GM12878 (cell line): ENCODE measurements around the gene UMAD1. TPM values are rescaled to one million over a fixed set of nuclear protein-coding genes. Genes with fewer than 3 reads are reported as not detected.

ENCODE experiments used
- ATAC-seq: fragments of 200-7000 bp; cut with Tn5 transposase; 3 replicates; pipeline ENCODE4 v1.9.1; 2020; ENCODE audit warnings: mild to moderate bottlenecking, moderate library complexity
- BruUV-seq: library from RNA; stranded (reverse); fragments of 400-500 nt; replicated peaks from 2 replicates; lab custom pipeline; 2021; lab: Mats Ljungman, UMichigan
- CTCF ChIA-PET: fragments of 300-600 bp; sonication (Branson Sonifier 250); formaldehyde crosslinking; extraction: SDS; loops from one replicate; lab custom pipeline; 2021; ENCODE audit warnings: inconsistent platforms; lab: Yijun Ruan, JAX
- POLR2A ChIA-PET: fragments of 350-600 bp; formaldehyde crosslinking; extraction: SDS; loops from one replicate; lab custom pipeline; 2021; ENCODE audit warnings: inconsistent platforms; lab: Charles Lee
- RAD21 ChIA-PET: fragments of 300-600 bp; sonication (Branson Sonifier 250); formaldehyde crosslinking; loops from one replicate; lab custom pipeline; 2023; ENCODE audit warnings: antibody characterized with exemption; ENCODE audit not compliant: unreplicated experiment; lab: Charles Lee
- SMC1A ChIA-PET: fragments of 300-600 bp; sonication (Branson Sonifier 250); formaldehyde crosslinking; loops from one replicate; lab custom pipeline; 2023; ENCODE audit not compliant: unreplicated experiment, uncharacterized antibody; lab: Charles Lee
- DNase-seq: peaks from one replicate; pipeline ENCODE4 v3.0.0-alpha.2; 2011; ENCODE audit warnings: low read depth, low spot score
- FAIRE-seq: peaks from 3 replicates; lab custom pipeline; 2011; peaks lifted over from hg19 to GRCh38; lab: Jason Lieb, UNC
- H2AFZ ChIP-seq: 2 replicates; pipeline ENCODE4 v1.6.0; 2011; ENCODE audit warnings: low read depth, low read length, control low read depth; ENCODE audit not compliant: control insufficient read depth
- H3K27ac ChIP-seq: 2 replicates; pipeline ENCODE4 v1.5.1; 2011; ENCODE audit warnings: control low read depth; ENCODE audit not compliant: control insufficient read depth, insufficient read depth
- H3K27me3 ChIP-seq, 2 experiments: replicated peaks in 1 of 2; 2 replicates each; pipeline versions ENCODE4 v1.6.0 to v1.6.1; 2011; ENCODE audit warnings: low read length in 1 of 2; ENCODE audit not compliant: control insufficient read depth in 2 of 2, insufficient read depth in 2 of 2
- H3K36me3 ChIP-seq, 2 experiments: 2 replicates each; pipeline ENCODE4 v1.5.1; 2011; ENCODE audit warnings: low read length in 1 of 2; ENCODE audit not compliant: control insufficient read depth in 2 of 2, insufficient read depth in 2 of 2
- H3K4me1 ChIP-seq: 2 replicates; pipeline ENCODE4 v1.6.1; 2011; ENCODE audit warnings: mild to moderate bottlenecking, low read length, moderate library complexity, mixed read lengths; ENCODE audit not compliant: control insufficient read depth, insufficient read depth
- H3K4me2 ChIP-seq: 2 replicates; pipeline ENCODE4 v1.6.0; 2011; ENCODE audit warnings: control low read depth; ENCODE audit not compliant: control insufficient read depth, insufficient read depth
- H3K4me3 ChIP-seq: fragments of 200-600 bp; sonication (generic); 2 replicates; pipeline ENCODE4 v1.5.1; 2016
- H3K79me2 ChIP-seq: 2 replicates; pipeline ENCODE4 v1.6.0; 2011; ENCODE audit warnings: low read length; ENCODE audit not compliant: control insufficient read depth, insufficient read depth
- H3K9ac ChIP-seq: 2 replicates; pipeline ENCODE4 v1.8.0; 2011; ENCODE audit warnings: low read length, control low read depth, mixed read lengths; ENCODE audit not compliant: control insufficient read depth, insufficient read depth
- H3K9me3 ChIP-seq: replicated peaks from 3 replicates; pipeline ENCODE4 v1.5.1; 2011; ENCODE audit warnings: mild to moderate bottlenecking, low read length; ENCODE audit not compliant: control insufficient read depth, insufficient read depth
- H4K20me1 ChIP-seq: 2 replicates; pipeline ENCODE4 v1.6.0; 2011; ENCODE audit not compliant: control insufficient read depth, insufficient read depth
- BHLHE40 ChIP-seq, 2 experiments: fragments of 450-650 bp in 1 of 2; IDR thresholded peaks; 2 replicates each; pipeline ENCODE4 v1.6.1; 2011 to 2017; ENCODE audit warnings: low read depth in 2 of 2, borderline replicate concordance in 1 of 2, improper control_type of control experiment in 1 of 2, low read length in 1 of 2, mild to moderate bottlenecking in 1 of 2
- E4F1 ChIP-seq: fragments of 450-650 bp; IDR thresholded peaks from 2 replicates; pipeline ENCODE4 v1.6.1; 2018; ENCODE audit warnings: borderline replicate concordance, mild to moderate bottlenecking; ENCODE audit not compliant: partially characterized antibody
- HDAC6 ChIP-seq: fragments of 200-600 bp; sonication (generic); IDR thresholded peaks from one replicate; pipeline ENCODE4 v1.8.0; 2017; ENCODE audit warnings: antibody characterized with exemption; ENCODE audit not compliant: unreplicated experiment
- IKZF1 ChIP-seq: fragments of 450-650 bp; conservative IDR thresholded peaks from 2 replicates; pipeline ENCODE4 v1.6.1; 2017; ENCODE audit warnings: antibody characterized with exemption, mild to moderate bottlenecking
- NFYA ChIP-seq: IDR thresholded peaks from 2 replicates; pipeline ENCODE4 v1.6.1; 2011; ENCODE audit warnings: low read depth, mild to moderate bottlenecking, low read length, improper control_type of control experiment, borderline replicate concordance
- NR2C1 ChIP-seq: fragments of 450-650 bp; IDR thresholded peaks from 2 replicates; pipeline ENCODE4 v1.6.1; 2017; ENCODE audit warnings: antibody characterized with exemption, mild to moderate bottlenecking, moderate library complexity
- PBX3 ChIP-seq: IDR thresholded peaks from 2 replicates; pipeline ENCODE4 v1.6.1; 2011; ENCODE audit warnings: mild to moderate bottlenecking, low read depth, low read length, moderate library complexity; ENCODE audit not compliant: insufficient replicate concordance
- POLR2A ChIP-seq: IDR thresholded peaks from 2 replicates; pipeline ENCODE4 v1.6.1; 2011; ENCODE audit warnings: low read depth, mild to moderate bottlenecking, low read length
- SMC3 ChIP-seq: IDR thresholded peaks from 2 replicates; pipeline ENCODE4 v1.6.1; 2011; ENCODE audit warnings: low read length, improper control_type of control experiment, borderline replicate concordance
- SREBF2 ChIP-seq: IDR thresholded peaks from 2 replicates; pipeline ENCODE4 v1.6.1; 2012; ENCODE audit warnings: mild to moderate bottlenecking, low read length
- TARDBP ChIP-seq: IDR thresholded peaks from 2 replicates; pipeline ENCODE4 v1.6.1; 2016; ENCODE audit warnings: borderline replicate concordance
- TBL1XR1 ChIP-seq: IDR thresholded peaks from 2 replicates; pipeline ENCODE4 v1.6.1; 2012; ENCODE audit warnings: low read depth, low read length, improper control_type of control experiment
- ZNF217 ChIP-seq: fragments of 450-650 bp; IDR thresholded peaks from 2 replicates; pipeline ENCODE4 v1.6.1; 2017; ENCODE audit warnings: antibody characterized with exemption, mild to moderate bottlenecking
- WGBS: methylation state at CpG from one replicate; pipeline ENCODE4 v1.1.6; 2016; ENCODE audit warnings: low lambda C conversion rate; ENCODE audit not compliant: insufficient replicate concordance, insufficient coverage; ENCODE audit errors: missing lambda C conversion rate; 5-methylcytosine and 5-hydroxymethylcytosine counted together
- in situ Hi-C: fragments of 300-500 bp; cut with MboI; formaldehyde crosslinking; loops from 9 replicates; pipeline ENCODE4 v1.14.3; 2018; ENCODE audit warnings: mixed read lengths
- intact Hi-C: fragments of 100-400 bp; cut with micrococcal nuclease; formaldehyde crosslinking; loops from one replicate; pipeline ENCODE4 v1.14.2; 2022; ENCODE audit not compliant: unreplicated experiment
- polyA plus RNA-seq, 11 experiments: library from polyadenylated mRNA; depleted of rRNA in 4 of 11; unstranded in 6 of 11; stranded (reverse) in 5 of 11; fragments of >200 nt; fragmentation: Nextera tagmentation in 4 of 11; fragmentation: Illumina TruSeq in 1 of 11; extraction: Ambion mirVana in 4 of 11; extraction: Trizol in 1 of 11; gene quantifications; 1 replicate in 1 of 11; 2 replicates in 10 of 11; pipeline versions ENCODE4 v1.2.1 to v1.2.3, GENCODE V29; 2011 to 2016; ENCODE audit warnings: inconsistent platforms in 2 of 11, missing spikeins in 2 of 11, low read depth in 1 of 11
- total RNA-seq, 4 experiments: library from RNA; depleted of rRNA in 3 of 4; stranded (reverse); fragments of >200 nt in 3 of 4; fragmentation: Illumina TruSeq in 1 of 4; extraction: Trizol in 1 of 4; gene quantifications; 2 replicates each; pipeline versions ENCODE4 v1.2.1 to v1.2.3, GENCODE V29; 2013 to 2021
- TF ChIP-seq, protein P1 (sequence below): fragments of 450-650 bp; IDR thresholded peaks from 2 replicates; pipeline ENCODE4 v1.6.1; 2017; ENCODE audit warnings: mild to moderate bottlenecking, moderate library complexity
- TF ChIP-seq, protein P2 (sequence below): fragments of 450-650 bp; IDR thresholded peaks from 2 replicates; pipeline ENCODE4 v1.6.1; 2017; ENCODE audit warnings: mild to moderate bottlenecking

Gene UMAD1
- total and polyA plus RNA-seq, 10 of the 15 experiments (the other 5 are each of a cell fraction or from before 2014, with no cell fraction given) = 6.0 to 28.6 (median 9.3) TPM

DNA sequence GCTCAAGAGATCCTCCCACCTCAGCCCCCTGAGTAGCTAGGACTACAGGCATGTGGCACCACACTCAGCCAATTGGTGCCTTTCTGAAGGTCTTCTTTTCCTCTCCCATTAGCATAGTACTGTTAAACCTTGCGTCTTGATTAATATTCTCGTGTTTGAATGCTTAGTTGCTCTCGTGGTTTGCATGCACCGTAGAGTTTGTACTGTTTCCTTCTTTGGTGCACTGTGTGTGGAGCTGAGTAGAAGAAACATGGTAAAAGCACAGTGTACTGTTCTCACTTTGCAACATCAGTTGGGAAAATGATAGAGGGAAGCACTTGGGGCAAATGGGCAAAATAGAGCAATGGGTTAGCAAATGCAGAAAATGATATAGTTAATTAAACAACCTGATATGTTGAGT is 105.4 kb downstream of the UMAD1 start:
- H3K9me3 ChIP-seq = no peaks in the 10 kb centered on the region
- H3K4me2 ChIP-seq = no peak overlapping the region
- CTCF ChIA-PET = interaction anchor here (0.7 to 1.7 kb wide), 4 partner anchors 12 to 64 kb away, joined by 3 to 7 read pairs (median 3); no protein-coding TSS in a partner anchor
- H3K79me2 ChIP-seq = no peaks in the 10 kb centered on the region
- no peak for DNase-seq
- ATAC-seq = peak; percentile 42; the same call in 2 of the 3 replicates
- POLR2A ChIA-PET = interaction anchor here (0.5 to 1.3 kb wide), 4 partner anchors 10 to 1511 kb away, joined by 3 read pairs; no protein-coding TSS in a partner anchor
- H3K4me3 ChIP-seq = no peak overlapping the region
- no TSS peak for BruUV-seq
- H3K27me3 ChIP-seq = no peaks in the 10 kb centered on the region
- in situ Hi-C loops (no loop called here), intact Hi-C loops (no loop called here)
- H4K20me1 ChIP-seq = no peaks in the 10 kb centered on the region
- no peaks in the 10 kb centered on the region for H3K36me3 ChIP-seq
- WGBS = 98% methylated on average over 4 of the region's 4 CpGs
- no peaks in the 10 kb centered on the region for H3K4me1 ChIP-seq
- no peak overlapping the region for H3K9ac ChIP-seq
- H2AFZ ChIP-seq = no peak overlapping the region; the same call in 1 of the 2 replicates
- SMC1A ChIA-PET = interaction anchor here (0.8 to 2.2 kb wide), 7 partner anchors 12 to 444 kb away, joined by 3 to 16 read pairs (median 3); no protein-coding TSS in a partner anchor
- RAD21 ChIA-PET = interaction anchor here (0.9 to 1.5 kb wide), 3 partner anchors 15 to 26 kb away, joined by 3 to 6 read pairs (median 3); no protein-coding TSS in a partner anchor
- H3K27ac ChIP-seq = no peak overlapping the region
- FAIRE-seq = no peak
- TF ChIP-seq, protein P1, sequence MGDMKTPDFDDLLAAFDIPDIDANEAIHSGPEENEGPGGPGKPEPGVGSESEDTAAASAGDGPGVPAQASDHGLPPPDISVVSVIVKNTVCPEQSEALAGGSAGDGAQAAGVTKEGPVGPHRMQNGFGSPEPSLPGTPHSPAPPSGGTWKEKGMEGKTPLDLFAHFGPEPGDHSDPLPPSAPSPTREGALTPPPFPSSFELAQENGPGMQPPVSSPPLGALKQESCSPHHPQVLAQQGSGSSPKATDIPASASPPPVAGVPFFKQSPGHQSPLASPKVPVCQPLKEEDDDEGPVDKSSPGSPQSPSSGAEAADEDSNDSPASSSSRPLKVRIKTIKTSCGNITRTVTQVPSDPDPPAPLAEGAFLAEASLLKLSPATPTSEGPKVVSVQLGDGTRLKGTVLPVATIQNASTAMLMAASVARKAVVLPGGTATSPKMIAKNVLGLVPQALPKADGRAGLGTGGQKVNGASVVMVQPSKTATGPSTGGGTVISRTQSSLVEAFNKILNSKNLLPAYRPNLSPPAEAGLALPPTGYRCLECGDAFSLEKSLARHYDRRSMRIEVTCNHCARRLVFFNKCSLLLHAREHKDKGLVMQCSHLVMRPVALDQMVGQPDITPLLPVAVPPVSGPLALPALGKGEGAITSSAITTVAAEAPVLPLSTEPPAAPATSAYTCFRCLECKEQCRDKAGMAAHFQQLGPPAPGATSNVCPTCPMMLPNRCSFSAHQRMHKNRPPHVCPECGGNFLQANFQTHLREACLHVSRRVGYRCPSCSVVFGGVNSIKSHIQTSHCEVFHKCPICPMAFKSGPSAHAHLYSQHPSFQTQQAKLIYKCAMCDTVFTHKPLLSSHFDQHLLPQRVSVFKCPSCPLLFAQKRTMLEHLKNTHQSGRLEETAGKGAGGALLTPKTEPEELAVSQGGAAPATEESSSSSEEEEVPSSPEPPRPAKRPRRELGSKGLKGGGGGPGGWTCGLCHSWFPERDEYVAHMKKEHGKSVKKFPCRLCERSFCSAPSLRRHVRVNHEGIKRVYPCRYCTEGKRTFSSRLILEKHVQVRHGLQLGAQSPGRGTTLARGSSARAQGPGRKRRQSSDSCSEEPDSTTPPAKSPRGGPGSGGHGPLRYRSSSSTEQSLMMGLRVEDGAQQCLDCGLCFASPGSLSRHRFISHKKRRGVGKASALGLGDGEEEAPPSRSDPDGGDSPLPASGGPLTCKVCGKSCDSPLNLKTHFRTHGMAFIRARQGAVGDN = no peak
- TF ChIP-seq NFYA (no peak), POLR2A (no peak), SREBF2 (no peak), PBX3 (no peak), HDAC6 (no peak), ZNF217 (no peak), TARDBP (no peak), E4F1 (no peak), TBL1XR1 (no peak), SMC3 (no peak), IKZF1 (no peak), BHLHE40 (IDR thresholded peaks at IDR 0.05; ENCODE audit: borderline replicate concordance in 1 of 2, low read depth in 2 of 2, low read length in 1 of 2) (no peak), NR2C1 (no peak)
- TF ChIP-seq, protein P2, sequence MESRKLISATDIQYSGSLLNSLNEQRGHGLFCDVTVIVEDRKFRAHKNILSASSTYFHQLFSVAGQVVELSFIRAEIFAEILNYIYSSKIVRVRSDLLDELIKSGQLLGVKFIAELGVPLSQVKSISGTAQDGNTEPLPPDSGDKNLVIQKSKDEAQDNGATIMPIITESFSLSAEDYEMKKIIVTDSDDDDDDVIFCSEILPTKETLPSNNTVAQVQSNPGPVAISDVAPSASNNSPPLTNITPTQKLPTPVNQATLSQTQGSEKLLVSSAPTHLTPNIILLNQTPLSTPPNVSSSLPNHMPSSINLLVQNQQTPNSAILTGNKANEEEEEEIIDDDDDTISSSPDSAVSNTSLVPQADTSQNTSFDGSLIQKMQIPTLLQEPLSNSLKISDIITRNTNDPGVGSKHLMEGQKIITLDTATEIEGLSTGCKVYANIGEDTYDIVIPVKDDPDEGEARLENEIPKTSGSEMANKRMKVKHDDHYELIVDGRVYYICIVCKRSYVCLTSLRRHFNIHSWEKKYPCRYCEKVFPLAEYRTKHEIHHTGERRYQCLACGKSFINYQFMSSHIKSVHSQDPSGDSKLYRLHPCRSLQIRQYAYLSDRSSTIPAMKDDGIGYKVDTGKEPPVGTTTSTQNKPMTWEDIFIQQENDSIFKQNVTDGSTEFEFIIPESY = no peak
